ENCODE measurements around the gene TRAPPC5.

DNA sequence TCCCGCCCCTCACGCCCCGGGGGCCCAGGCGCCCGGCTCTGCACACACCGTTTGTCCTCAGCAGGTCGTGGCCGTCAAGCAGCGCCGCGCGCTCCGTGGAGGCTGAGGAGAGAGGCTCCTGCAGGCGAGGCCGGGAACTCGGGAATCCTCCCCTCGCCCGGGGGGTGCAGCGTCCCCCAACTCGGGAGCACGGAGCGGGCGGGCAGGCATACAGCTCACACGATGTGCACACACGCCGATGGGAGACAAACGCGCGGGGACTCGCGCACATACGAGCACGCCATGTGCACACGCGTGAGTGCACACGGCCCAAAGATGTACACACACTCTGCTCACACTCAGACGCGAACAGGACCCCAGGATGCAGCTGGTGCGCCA, 50.6 kb downstream of the TRAPPC5 start:
- TF ChIP-seq, protein P1, sequence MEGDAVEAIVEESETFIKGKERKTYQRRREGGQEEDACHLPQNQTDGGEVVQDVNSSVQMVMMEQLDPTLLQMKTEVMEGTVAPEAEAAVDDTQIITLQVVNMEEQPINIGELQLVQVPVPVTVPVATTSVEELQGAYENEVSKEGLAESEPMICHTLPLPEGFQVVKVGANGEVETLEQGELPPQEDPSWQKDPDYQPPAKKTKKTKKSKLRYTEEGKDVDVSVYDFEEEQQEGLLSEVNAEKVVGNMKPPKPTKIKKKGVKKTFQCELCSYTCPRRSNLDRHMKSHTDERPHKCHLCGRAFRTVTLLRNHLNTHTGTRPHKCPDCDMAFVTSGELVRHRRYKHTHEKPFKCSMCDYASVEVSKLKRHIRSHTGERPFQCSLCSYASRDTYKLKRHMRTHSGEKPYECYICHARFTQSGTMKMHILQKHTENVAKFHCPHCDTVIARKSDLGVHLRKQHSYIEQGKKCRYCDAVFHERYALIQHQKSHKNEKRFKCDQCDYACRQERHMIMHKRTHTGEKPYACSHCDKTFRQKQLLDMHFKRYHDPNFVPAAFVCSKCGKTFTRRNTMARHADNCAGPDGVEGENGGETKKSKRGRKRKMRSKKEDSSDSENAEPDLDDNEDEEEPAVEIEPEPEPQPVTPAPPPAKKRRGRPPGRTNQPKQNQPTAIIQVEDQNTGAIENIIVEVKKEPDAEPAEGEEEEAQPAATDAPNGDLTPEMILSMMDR (conservative IDR thresholded peaks at IDR 0.05; ENCODE audit: low read length), result no peak
- no peak for TF ChIP-seq EZH2phosphoT487 (IDR thresholded peaks at IDR 0.05; ENCODE audit: borderline replicate concordance, low read depth, low read length)
